HG02973 (cell line): ENCODE data around the gene KDM4D.
A peak's percentile ranks its signal among the peaks of the same experiment; 100 is the strongest.
"Not testable (repeated sequence)": the region's sequence is repeated elsewhere in the genome, so short reads cannot be mapped to it uniquely, and the experiment has no call there.

ENCODE experiments used
- ATAC-seq: cut with Tn5 transposase; IDR thresholded peaks from one replicate; pipeline ENCODE4 v1.9.1; 2021; ENCODE audit warnings: moderate library complexity; ENCODE audit not compliant: unreplicated experiment

KDM4D gene

GRCh38 chr11:94973099-94973968 lies at the start of gene KDM4D, which contains the start of gene CWC15:
KDM4D (plus strand) TSS chr11:94973709; CDS start chr11:94997373, 23,664 bp downstream.
CWC15 (minus strand) TSS chr11:94973556; CDS start chr11:94972185, 1,371 bp downstream.
- peak; percentile 100 for ATAC-seq

- no peak for ATAC-seq
Measured at GRCh38 chr11:94924171-94924572, 49.3 kb upstream of the KDM4D start.

- no peak for ATAC-seq
Measured at GRCh38 chr11:94924612-94925011, 48.9 kb upstream of the KDM4D start.

GRCh38 chr11:94925422-94926270 lies 47.9 kb upstream of the KDM4D start:
- peak; percentile 61 for ATAC-seq

GRCh38 chr11:94926271-94926625 lies 47.3 kb upstream of the KDM4D start:
- ATAC-seq, result no peak

- ATAC-seq, result no peak
Measured at GRCh38 chr11:94926698-94927237, 46.7 kb upstream of the KDM4D start.

GRCh38 chr11:94928117-94928990 lies 45.2 kb upstream of the KDM4D start:
- no peak for ATAC-seq

GRCh38 chr11:94932072-94932471 lies 41.4 kb upstream of the KDM4D start:
- ATAC-seq, result not testable (repeated sequence)

- ATAC-seq, result no peak
Measured at GRCh38 chr11:94932503-94932902, 41.0 kb upstream of the KDM4D start.

- no peak for ATAC-seq
Measured at GRCh38 chr11:94933223-94934130, 40.0 kb upstream of the KDM4D start.

- no peak for ATAC-seq
Measured at GRCh38 chr11:94934362-94934761, 39.1 kb upstream of the KDM4D start.

GRCh38 chr11:94934846-94935245 lies 38.7 kb upstream of the KDM4D start:
- no peak for ATAC-seq

GRCh38 chr11:94938095-94939055 lies 35.1 kb upstream of the KDM4D start:
- ATAC-seq, result no peak

- no peak for ATAC-seq
Measured at GRCh38 chr11:94939346-94939745, 34.2 kb upstream of the KDM4D start.

GRCh38 chr11:94941131-94941530 lies 32.4 kb upstream of the KDM4D start:
- no peak for ATAC-seq

GRCh38 chr11:94946812-94947211 lies 26.7 kb upstream of the KDM4D start:
- no peak for ATAC-seq

GRCh38 chr11:94948070-94948617 lies 25.4 kb upstream of the KDM4D start:
- no peak for ATAC-seq

- ATAC-seq, result no peak
Measured at GRCh38 chr11:94954753-94955152, 18.8 kb upstream of the KDM4D start.
